ENCODE measurements around the gene C1orf141. TPM values are rescaled to one million over a fixed set of nuclear protein-coding genes. Genes with fewer than 3 reads are reported as not detected.

The C1orf141 gene
- total RNA-seq, 2 donors from 2014 or later: 5.4 TPM; not detected in 1

DNA sequence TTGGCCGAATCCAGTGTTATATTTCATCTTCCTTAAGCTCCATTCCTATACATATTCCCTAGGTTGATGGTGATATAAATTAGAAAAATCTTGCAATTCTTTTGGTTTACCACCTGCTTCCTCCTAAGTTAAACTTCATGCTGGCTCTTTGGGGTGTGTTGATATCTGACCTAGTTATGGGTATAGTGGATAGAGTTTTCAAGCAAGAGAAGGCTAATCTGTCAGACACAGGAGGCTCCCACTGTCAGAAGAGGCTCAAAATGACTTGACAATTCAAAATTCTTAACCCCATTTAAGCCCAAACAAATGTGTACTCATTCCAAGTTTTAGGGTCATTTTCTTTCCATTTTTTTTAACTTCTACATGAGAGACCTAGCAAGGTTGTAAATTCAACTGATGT lies 72.4 kb downstream of the C1orf141 start:
- no peak for DNase-seq (ENCODE audit: low spot score)
- no peak overlapping the region for H3K27ac ChIP-seq
- no peak overlapping the region for H3K4me3 ChIP-seq
- no peaks in the 10 kb centered on the region for H3K36me3 ChIP-seq
- intact Hi-C loops (cut with DNase I): no loop called here
- TF ChIP-seq POLR2A (IDR thresholded peaks at IDR 0.05) (no peak), POLR2AphosphoS5 (IDR thresholded peaks at IDR 0.05) (no peak), CTCF (IDR thresholded peaks at IDR 0.05) (no peak)
- WGBS: 91% methylated on average over 1 of the region's 1 CpG
- H3K9me3 ChIP-seq: no peaks in the 10 kb centered on the region
- H3K27me3 ChIP-seq (replicated peaks; ENCODE audit: insufficient read depth): no peaks in the 10 kb centered on the region
- H3K4me1 ChIP-seq (replicated peaks): no peaks in the 10 kb centered on the region

- WGBS: 94% methylated on average over 2 of the region's 2 CpGs
- Histone ChIP-seq H3K4me1 (replicated peaks) (no peaks in the 10 kb centered on the region), H3K4me3 (no peak overlapping the region), H3K36me3 (no peaks in the 10 kb centered on the region), H3K9me3 (no peaks in the 10 kb centered on the region), H3K27ac (no peak overlapping the region), H3K27me3 (replicated peaks; ENCODE audit: insufficient read depth) (no peaks in the 10 kb centered on the region)
- DNase-seq (ENCODE audit: low spot score): no peak
- intact Hi-C loops (cut with DNase I): no loop called here
- no peak for TF ChIP-seq CTCF (IDR thresholded peaks at IDR 0.05)
- no peak for TF ChIP-seq POLR2A (IDR thresholded peaks at IDR 0.05)
- TF ChIP-seq POLR2AphosphoS5 (IDR thresholded peaks at IDR 0.05): no peak
Observed at GRCh38 chr1:67061266-67061665, 73.5 kb downstream of the C1orf141 start.

DNA sequence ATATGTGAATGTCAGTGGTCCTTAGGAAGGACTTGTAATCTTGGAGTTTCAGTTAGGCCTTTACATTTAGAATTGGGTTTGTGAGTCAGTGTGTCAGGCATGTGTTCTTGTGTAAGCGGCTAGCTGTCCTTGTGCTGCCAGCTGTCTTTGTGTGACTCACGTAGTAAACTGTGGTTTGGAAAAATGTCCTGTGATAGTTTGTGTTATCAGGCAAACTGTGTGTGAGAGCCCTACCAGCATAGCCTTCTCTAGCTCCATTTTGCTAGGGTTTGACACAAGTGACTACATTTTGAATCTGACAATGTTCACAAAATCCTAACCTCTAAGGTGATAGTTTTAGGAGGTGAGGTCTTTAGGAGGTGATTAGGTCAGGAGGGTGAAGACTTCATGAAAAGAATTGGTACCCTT lies 74.0 kb downstream of the C1orf141 start:
- Histone ChIP-seq H3K4me3 (no peak overlapping the region), H3K4me1 (replicated peaks) (no peaks in the 10 kb centered on the region), H3K9me3 (no peaks in the 10 kb centered on the region), H3K27me3 (replicated peaks; ENCODE audit: insufficient read depth) (no peaks in the 10 kb centered on the region), H3K36me3 (no peaks in the 10 kb centered on the region), H3K27ac (no peak overlapping the region)
- TF ChIP-seq CTCF (IDR thresholded peaks at IDR 0.05) (no peak), POLR2A (IDR thresholded peaks at IDR 0.05) (no peak), POLR2AphosphoS5 (IDR thresholded peaks at IDR 0.05) (no peak)
- 80% methylated on average over 2 of the region's 2 CpGs for WGBS
- intact Hi-C loops (cut with DNase I): no loop called here
- DNase-seq (ENCODE audit: low spot score): no peak

DNA sequence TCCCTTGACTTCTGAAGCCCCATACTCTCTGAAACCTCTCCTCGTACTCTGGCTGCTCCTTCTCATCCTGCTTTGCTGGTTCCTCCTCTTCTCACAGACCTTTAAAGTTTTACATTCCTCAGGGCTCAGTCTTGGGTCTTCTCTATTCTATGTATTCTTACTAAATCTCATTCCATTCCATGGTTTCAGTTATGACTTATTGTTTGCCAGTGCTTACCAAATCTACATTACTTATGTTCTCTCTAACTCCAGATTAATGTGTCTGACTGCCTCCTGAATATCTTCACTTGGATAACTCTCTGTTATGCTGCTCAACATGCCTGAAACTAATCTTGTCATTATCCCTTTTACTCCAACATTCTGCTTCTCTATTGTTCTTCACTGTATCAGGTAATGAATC lies 75.4 kb downstream of the C1orf141 start:
- 76% methylated on average over 1 of the region's 1 CpG for WGBS
- TF ChIP-seq POLR2AphosphoS5 (IDR thresholded peaks at IDR 0.05): no peak
- TF ChIP-seq CTCF (IDR thresholded peaks at IDR 0.05): no peak
- no peak for TF ChIP-seq POLR2A (IDR thresholded peaks at IDR 0.05)
- Histone ChIP-seq H3K36me3 (no peaks in the 10 kb centered on the region), H3K27ac (no peak overlapping the region), H3K4me3 (no peak overlapping the region), H3K9me3 (no peaks in the 10 kb centered on the region), H3K27me3 (replicated peaks; ENCODE audit: insufficient read depth) (no peaks in the 10 kb centered on the region), H3K4me1 (replicated peaks) (no peaks in the 10 kb centered on the region)
- DNase-seq (ENCODE audit: low spot score): no peak
- intact Hi-C loops (cut with DNase I): loop anchor here (10.0 kb wide), 1 partner anchor 85 kb away; no protein-coding TSS in a partner anchor

DNA sequence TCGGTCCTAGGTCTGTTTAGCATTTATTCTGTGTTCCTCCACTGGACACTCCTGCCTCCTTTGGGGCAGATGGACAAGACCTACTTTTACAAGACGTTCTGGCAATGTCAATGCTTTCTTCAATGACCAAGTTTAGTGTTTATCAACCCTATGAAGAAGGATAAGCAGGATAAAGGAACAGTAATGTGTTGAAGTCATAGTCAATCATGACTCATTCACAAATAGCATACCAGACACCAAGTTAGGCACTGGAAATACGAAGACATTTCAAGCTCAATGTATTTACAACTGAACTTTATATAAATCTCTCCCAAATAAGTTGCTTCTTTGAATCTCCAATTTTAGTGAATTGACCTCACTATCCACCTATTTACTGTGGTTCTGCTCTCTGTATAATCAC lies 76.0 kb downstream of the C1orf141 start:
- TF ChIP-seq POLR2A (IDR thresholded peaks at IDR 0.05): no peak
- TF ChIP-seq CTCF (IDR thresholded peaks at IDR 0.05): no peak
- no peak for TF ChIP-seq POLR2AphosphoS5 (IDR thresholded peaks at IDR 0.05)
- H3K4me1 ChIP-seq (replicated peaks): no peaks in the 10 kb centered on the region
- no peaks in the 10 kb centered on the region for H3K27me3 ChIP-seq (replicated peaks; ENCODE audit: insufficient read depth)
- no peak overlapping the region for H3K27ac ChIP-seq
- H3K36me3 ChIP-seq: no peaks in the 10 kb centered on the region
- H3K9me3 ChIP-seq: no peaks in the 10 kb centered on the region
- H3K4me3 ChIP-seq: no peak overlapping the region
- 76% methylated on average over 3 of the region's 3 CpGs for WGBS
- no peak for DNase-seq (ENCODE audit: low spot score)
- intact Hi-C loops (cut with DNase I): loop anchor here (10.0 kb wide), 1 partner anchor 86 kb away; no protein-coding TSS in a partner anchor
